Natural killer cell (primary cell): ENCODE measurements around the gene S1PR4. TPM values are rescaled to one million over a fixed set of nuclear protein-coding genes. Genes with fewer than 3 reads are reported as not detected.

Experiments
- ATAC-seq, 3 donors: fragments of 150-1000 bp in 2 of 3; fragments of 200-7000 bp in 1 of 3; cut with Tn5 transposase; 1 replicate in 1 of 3; 2 replicates in 2 of 3; pipeline ENCODE4 v1.10.0; 2021; ENCODE audit warnings: mild to moderate bottlenecking in 2 of 3, moderate library complexity in 2 of 3
- DNase-seq, 2 donors: peaks; one replicate each; pipeline versions ENCODE4 v3.0.0 to v3.0.0-alpha.2; 2013 to 2021; ENCODE audit warnings: mixed read lengths in 1 of 2
- H3K27ac ChIP-seq: one replicate; pipeline ENCODE4 v1.5.1; 2013; ENCODE audit warnings: mild to moderate bottlenecking, low read length
- H3K27me3 ChIP-seq: one replicate; pipeline ENCODE4 v1.6.1; 2013; ENCODE audit warnings: low read length; ENCODE audit not compliant: control insufficient read depth, insufficient read depth
- H3K36me3 ChIP-seq: one replicate; pipeline ENCODE4 v1.6.1; 2013; ENCODE audit warnings: low read length; ENCODE audit not compliant: control insufficient read depth, insufficient read depth
- H3K4me1 ChIP-seq: one replicate; pipeline ENCODE4 v1.6.1; 2013; ENCODE audit warnings: low read length; ENCODE audit not compliant: control insufficient read depth, insufficient read depth
- H3K4me3 ChIP-seq: one replicate; pipeline ENCODE4 v1.5.1; 2013; ENCODE audit warnings: low read length
- H3K9me3 ChIP-seq: one replicate; pipeline ENCODE4 v1.6.1; 2013; ENCODE audit warnings: low read length; ENCODE audit not compliant: control insufficient read depth, insufficient read depth
- H3K27ac Mint-ChIP-seq, 2 donors: one replicate each; pipeline ENCODE4 v1.8.0; 2022; ENCODE audit warnings: mild to moderate bottlenecking in 2 of 2, mixed read lengths in 2 of 2, moderate library complexity in 1 of 2
- H3K27me3 Mint-ChIP-seq, 2 donors: one replicate each; pipeline ENCODE4 v1.8.0; 2022; ENCODE audit warnings: low read depth in 2 of 2, mixed read lengths in 2 of 2
- H3K36me3 Mint-ChIP-seq: one replicate; pipeline ENCODE4 v1.8.0; 2022; ENCODE audit warnings: mixed read lengths
- H3K4me1 Mint-ChIP-seq, 2 donors: one replicate each; pipeline ENCODE4 v1.8.0; 2022; ENCODE audit warnings: mixed read lengths in 2 of 2
- H3K4me3 Mint-ChIP-seq: one replicate; pipeline ENCODE4 v1.8.0; 2022; ENCODE audit warnings: mild to moderate bottlenecking, moderate library complexity, mixed read lengths
- H3K9me3 Mint-ChIP-seq, 2 donors: one replicate each; pipeline ENCODE4 v1.8.0; 2022; ENCODE audit warnings: mixed read lengths in 2 of 2
- CTCF ChIP-seq: fragments of 200-600 bp; IDR thresholded peaks from one replicate; pipeline ENCODE4 v1.8.0; 2022; ENCODE audit warnings: antibody characterized with exemption
- WGBS: methylation state at CpG from one replicate; pipeline ENCODE4 v1.1.7; 2013; ENCODE audit warnings: missing lambda C conversion rate; ENCODE audit not compliant: insufficient coverage; 5-methylcytosine and 5-hydroxymethylcytosine counted together
- intact Hi-C: fragments of 100-400 bp; cut with micrococcal nuclease; formaldehyde crosslinking; loops from one replicate; pipeline ENCODE4 v1.14.2; 2022
- total RNA-seq, 4 donors: library from RNA; stranded (reverse); fragments of 120-200 nt in 1 of 4; gene quantifications; one replicate each; pipeline versions ENCODE4 v1.2.3 to v1.2.4, GENCODE V29; 2013 to 2022

Gene S1PR4
- total RNA-seq, 3 donors from 2014 or later (not counting 1 experiment from before 2014, with no cell fraction given): 37.1 to 60.4 (median 51.7) TPM

- Mint-ChIP-seq H3K4me3 (no peak overlapping the region), H3K36me3 (no peaks in the 10 kb centered on the region), H3K27ac (no peak overlapping the region), H3K9me3 (no peaks in the 10 kb centered on the region), H3K27me3 (peaks cover 0 to 21% of the 10 kb centered on the region in 2 donors), H3K4me1 (peaks cover 0 to under 1% of the 10 kb centered on the region in 2 donors)
- Histone ChIP-seq H3K4me3 (no peak overlapping the region), H3K36me3 (no peaks in the 10 kb centered on the region), H3K4me1 (peaks cover 5% of the 10 kb centered on the region), H3K27me3 (peaks cover 16% of the 10 kb centered on the region), H3K27ac (no peak overlapping the region), H3K9me3 (no peaks in the 10 kb centered on the region)
- 93% methylated on average over 5 of the region's 5 CpGs for WGBS
- DNase-seq: no peak
- TF ChIP-seq CTCF: no peak
- ATAC-seq: no peak
- intact Hi-C loops: no loop called here
Measured at GRCh38 chr19:3222709-3223108, 44.1 kb downstream of the S1PR4 start.

GRCh38 chr19:3224346-3225168 lies 46.0 kb downstream of the S1PR4 start, which contains the start of gene CELF5:
TSS of gene CELF5 (plus strand) at chr19:3224661. CDS start at chr19:3224740, 79 bp downstream.
- H3K4me3 ChIP-seq: no peak within 1 kb of the TSS
- peak; percentile 79 to 95 (median 89) for ATAC-seq
- 1% methylated on average over 92 of the region's 94 CpGs for WGBS
- peaks cover 0 to 6% of the 10 kb centered on the region in 2 donors for H3K4me1 Mint-ChIP-seq
- H3K9me3 Mint-ChIP-seq: no peaks in the 10 kb centered on the region
- H3K36me3 ChIP-seq: no peaks in the 10 kb centered on the region
- H3K27me3 ChIP-seq: peaks cover 21% of the 10 kb centered on the region
- peaks cover 5 to 30% of the 10 kb centered on the region in 2 donors for H3K27me3 Mint-ChIP-seq
- no peak within 1 kb of the TSS for H3K27ac ChIP-seq
- no peaks in the 10 kb centered on the region for H3K36me3 Mint-ChIP-seq
- DNase-seq: peak; percentile 53 to 79
- peak within 1 kb of the TSS; percentile 47 for H3K4me3 Mint-ChIP-seq
- H3K27ac Mint-ChIP-seq: no peak within 1 kb of the TSS
- intact Hi-C loops: no loop called here
- H3K4me1 ChIP-seq: peaks cover 5% of the 10 kb centered on the region
- peak; percentile 69 for TF ChIP-seq CTCF
- H3K9me3 ChIP-seq: no peaks in the 10 kb centered on the region

- peaks cover 0 to 6% of the 10 kb centered on the region in 2 donors for H3K4me1 Mint-ChIP-seq
- intact Hi-C loops: no loop called here
- no peaks in the 10 kb centered on the region for H3K9me3 Mint-ChIP-seq
- Histone ChIP-seq H3K36me3 (no peaks in the 10 kb centered on the region), H3K9me3 (no peaks in the 10 kb centered on the region), H3K4me3 (no peak overlapping the region), H3K27me3 (peaks cover 21% of the 10 kb centered on the region), H3K27ac (no peak overlapping the region), H3K4me1 (peaks cover 5% of the 10 kb centered on the region)
- no peak overlapping the region for H3K27ac Mint-ChIP-seq
- ATAC-seq (no peak), DNase-seq (no peak)
- H3K36me3 Mint-ChIP-seq: no peaks in the 10 kb centered on the region
- H3K4me3 Mint-ChIP-seq: peak overlapping the region; percentile 21
- 0% methylated on average over 6 of the region's 9 CpGs for WGBS
- H3K27me3 Mint-ChIP-seq: peaks cover 7 to 31% of the 10 kb centered on the region in 2 donors
- TF ChIP-seq CTCF: no peak
Measured at GRCh38 chr19:3225169-3225485, 46.6 kb downstream of the S1PR4 start.
